Inflammatory macrophage treated with lipopolysaccharide for 4 hours (primary cell): Measurements from ENCODE around the gene CACNG4.
"Not testable (repeated sequence)": the region's sequence is repeated elsewhere in the genome, so short reads cannot be mapped to it uniquely, and the experiment has no call there.

Source experiments
- DNase-seq: peaks from one replicate; pipeline ENCODE4 v3.0.0-alpha.2; 2020

The CACNG4 gene

DNA sequence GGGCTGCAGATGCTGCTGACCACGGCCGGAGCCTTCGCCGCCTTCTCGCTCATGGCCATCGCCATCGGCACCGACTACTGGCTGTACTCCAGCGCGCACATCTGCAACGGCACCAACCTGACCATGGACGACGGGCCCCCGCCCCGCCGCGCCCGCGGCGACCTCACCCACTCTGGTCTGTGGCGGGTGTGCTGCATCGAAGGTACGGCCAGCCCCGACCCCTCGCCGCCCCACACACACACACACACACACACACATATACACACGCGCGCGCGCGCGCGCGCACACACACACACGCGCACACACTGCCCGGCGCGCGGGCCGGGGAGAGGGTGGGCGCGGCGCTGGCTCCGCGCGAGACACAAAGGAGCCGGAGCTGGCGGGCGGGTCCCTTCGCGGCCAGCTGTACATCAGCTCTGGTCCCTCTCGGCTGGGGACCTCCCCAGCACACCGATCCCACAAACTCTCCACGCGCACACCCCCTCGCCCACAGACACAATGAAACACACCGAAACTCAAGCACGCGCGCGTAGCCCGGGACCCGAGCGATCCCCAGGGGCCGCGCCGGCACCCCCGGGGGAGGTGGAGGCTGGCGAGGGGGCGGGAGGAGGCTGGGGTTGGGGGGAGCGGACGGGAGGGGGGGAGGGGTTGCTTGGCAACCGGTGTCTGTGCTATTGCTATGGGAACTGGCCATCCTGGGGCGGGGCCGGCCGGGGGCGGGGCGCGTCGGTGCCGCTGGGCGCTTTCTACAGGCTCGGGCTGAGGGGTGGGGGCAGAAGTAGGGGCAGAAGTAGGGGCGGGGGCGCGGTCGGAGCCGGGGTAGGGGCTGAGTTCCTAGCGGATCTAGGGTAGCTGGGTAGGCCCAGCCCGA, 658 bp downstream of the CACNG4 start:
- DNase-seq = no peak

DNA sequence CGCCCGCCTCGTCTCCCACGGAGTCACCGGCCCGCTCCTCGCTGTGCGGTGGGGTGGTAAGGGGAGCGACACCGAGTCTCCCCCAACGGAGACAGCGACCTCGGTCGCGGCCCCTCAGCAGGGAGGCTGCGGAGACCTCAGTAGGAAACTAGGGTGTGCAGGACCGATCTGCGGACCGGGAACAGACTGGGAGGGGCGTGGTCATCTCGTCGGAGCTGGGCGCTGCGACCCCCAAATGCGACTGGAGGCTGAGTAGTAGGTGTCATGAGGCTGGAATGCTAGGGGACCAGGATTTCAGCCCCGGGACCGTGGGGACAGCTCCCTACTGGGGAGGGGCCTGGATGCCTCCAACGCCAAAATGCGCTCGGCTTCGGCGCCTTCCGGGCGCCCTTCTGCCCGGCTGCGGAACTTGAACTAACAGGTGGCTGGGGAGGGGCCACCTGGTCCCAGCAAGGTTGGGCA, 1.3 kb downstream of the CACNG4 start:
- DNase-seq = no peak

DNA sequence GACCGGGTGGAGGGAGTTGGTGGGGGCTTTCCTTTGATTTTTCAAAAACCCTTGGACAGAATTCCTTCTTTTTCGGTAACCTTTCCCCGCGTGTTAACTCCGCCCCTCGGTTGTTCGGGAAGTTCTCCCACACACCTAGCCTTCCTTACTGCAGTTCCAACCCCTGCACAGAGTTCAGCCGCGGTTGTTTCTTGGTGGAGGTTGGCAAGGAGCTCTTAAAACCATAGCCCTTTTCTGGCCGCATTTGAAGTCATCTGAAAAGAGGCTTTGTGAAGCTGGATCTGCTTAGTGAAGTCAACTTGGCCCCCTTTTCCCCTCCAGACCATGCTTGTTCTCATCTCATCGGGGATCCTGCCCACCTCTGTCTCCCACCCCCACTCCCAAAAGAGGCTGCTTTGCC, 1.8 kb downstream of the CACNG4 start:
- DNase-seq = no peak

DNA sequence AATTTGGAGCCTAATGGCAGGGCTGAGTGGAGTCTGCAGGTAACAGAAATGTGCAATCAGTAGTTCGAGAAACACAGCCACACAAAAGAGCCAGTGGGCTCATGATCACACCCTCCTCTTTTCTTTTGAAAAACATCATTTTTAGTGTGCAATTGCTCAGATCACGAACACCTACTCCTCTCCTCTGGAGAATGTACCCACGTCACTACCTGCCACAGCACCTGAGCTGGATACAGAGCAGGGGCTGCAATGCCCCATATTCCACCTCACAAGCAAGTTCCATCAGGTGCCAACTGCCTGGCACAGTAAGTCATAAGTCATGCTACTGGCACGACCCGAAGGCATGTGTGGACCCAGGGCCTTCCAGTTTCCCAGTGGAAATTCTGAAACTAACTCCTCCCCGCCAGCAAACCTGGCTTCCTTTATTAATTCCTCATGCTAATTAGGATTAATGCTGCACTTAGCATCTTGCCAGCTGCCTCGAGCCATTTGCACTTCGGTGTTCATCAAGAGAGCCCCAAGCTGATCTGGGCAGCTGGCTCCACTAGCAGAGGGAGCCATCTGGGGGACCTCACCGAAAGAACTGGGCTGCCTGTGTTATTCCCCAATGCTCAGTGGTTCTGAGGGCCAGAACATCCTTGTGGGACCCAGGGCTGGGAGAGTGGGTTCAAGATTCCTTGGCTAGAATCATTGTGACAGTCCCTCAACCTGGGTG, 2.4 kb downstream of the CACNG4 start:
- DNase-seq = no peak

- DNase-seq = no peak
Measured at GRCh38 chr17:66967837-66968543, 3.5 kb downstream of the CACNG4 start.

DNA sequence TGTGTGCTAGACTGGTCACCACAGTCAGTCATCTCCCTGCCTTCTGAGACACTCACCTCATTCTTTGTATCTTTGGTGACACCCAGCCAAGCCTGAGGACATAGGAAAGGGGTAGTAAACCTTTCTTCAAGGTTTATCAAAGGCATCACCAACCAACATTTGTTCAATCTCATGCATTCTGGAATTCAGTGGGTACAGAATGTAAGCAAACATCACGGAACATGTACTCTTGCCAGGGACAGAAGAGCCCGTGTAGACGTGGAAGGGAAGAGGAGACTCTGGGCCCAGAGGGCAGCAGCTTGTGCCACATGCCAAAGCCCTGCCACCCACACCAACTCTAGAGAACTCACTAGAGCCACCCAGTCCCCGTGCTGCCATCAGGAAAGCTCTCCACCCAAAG, 4.4 kb downstream of the CACNG4 start:
- no peak for DNase-seq

- no peak for DNase-seq
Measured at GRCh38 chr17:66970140-66970539, 5.6 kb downstream of the CACNG4 start.

DNA sequence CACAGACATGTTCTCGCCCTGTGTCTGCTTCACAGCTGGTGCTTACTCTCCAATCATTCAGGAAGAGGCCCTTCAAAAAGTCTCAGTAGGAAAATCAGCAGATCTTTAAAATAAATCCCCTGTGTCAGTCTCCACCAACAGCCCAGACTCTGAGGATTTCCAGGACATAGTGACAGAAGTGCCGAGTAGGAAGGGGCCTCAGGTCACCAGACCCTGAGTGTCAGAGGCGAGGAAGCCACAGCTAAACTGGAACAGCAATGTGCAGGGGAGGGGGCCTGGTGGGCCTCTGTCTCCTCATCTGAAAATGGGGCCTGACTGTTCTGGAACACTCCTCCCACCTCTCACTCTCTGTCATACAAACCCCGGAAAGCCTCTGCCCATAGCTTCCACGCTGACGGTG, 6.3 kb downstream of the CACNG4 start:
- DNase-seq = no peak

DNA sequence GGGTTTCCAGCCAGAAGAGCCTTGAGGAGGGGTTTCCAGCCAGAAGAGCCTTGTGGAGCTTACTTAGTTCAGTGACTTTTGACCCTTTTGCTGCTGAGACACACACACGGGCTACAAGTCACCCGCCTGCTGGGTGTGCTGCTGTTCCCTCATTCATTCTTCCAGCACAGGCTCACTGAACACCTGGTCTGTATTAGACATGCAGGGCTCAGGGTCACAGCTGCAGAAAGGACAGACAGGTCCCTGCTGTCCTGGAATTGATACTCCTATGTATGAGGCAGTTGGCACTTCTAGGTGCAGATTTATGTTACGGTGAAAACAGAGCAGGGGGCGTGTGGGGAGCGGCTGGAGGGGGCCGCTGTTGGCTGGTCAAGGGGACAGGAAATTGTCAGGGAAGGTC, 6.8 kb downstream of the CACNG4 start:
- no peak for DNase-seq

DNA sequence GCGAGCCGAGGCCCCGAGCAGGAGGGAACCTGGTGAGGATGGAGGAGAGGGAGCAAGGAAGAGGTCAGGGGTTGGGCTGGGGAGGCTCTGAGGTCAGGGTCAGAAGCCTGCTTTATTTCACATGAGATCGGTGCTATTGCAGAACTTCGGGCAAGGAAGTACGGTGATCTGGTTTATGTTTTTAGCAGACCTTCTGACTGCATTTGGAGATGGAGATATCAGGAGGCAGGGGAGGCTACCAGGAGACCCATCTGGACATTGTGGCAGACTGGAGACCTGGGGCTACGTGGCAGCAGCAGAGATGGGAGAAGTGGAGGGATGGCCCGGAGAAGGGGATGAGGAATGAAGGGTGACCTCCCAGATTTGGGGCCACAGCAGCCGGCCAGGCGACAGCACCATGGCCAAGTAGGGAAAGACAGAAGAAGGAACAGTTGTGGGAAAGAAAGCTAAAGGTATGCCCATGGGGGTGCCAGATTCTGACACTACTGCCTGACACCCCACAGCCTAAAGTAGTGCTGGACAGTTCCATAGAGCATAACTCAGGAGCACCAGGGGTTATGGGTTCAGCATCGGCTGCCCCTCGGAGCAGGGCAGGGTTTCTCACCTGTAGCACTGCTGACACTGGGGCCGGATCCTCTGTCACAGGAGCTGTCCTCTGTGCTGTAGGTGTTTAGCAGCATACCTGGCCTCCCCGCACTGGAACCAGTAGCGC, 7.4 kb downstream of the CACNG4 start:
- DNase-seq = no peak

GRCh38 chr17:66972442-66972830, 7.9 kb downstream of the CACNG4 start:
- not testable (repeated sequence) for DNase-seq

- DNase-seq = no peak
Measured at GRCh38 chr17:66975188-66975587, 10.7 kb downstream of the CACNG4 start.

GRCh38 chr17:66975614-66976378, 11.3 kb downstream of the CACNG4 start:
- no peak for DNase-seq

DNA sequence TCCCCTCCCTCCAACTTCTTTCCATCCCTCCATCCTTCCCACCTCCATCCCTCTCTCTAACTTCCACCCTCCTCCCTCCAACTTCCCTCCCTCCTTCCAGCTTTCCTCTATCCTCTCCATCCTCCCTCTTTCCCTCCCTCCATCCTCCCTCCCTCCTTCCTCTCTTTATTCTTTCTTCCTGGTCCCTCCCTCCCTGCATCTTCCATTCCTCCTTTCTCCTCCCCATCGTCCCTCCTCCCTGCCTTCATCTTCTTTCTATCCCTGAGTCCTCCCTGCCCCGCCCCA, 11.8 kb downstream of the CACNG4 start:
- DNase-seq = no peak

DNA sequence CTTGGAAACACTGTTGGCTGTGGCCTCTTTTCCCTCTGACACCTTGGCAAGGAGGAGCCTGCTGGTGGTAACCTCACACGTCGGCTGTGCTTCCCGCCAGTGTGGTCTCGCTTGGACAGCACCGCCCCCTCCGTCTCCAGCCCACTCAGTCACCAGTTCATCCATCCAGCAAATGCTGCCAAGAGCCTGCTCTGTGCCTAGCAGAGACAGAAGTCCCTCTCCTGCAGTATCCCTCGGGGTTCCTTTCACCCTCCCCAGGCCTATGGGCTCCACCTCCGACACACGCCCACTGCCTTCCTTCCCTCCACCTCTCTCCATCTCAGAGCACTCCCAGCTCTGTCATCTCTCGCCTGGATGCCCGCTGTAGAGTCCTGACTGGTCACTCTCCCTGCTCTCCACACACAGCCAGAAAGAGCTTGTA, 12.3 kb downstream of the CACNG4 start:
- DNase-seq = no peak

- no peak for DNase-seq
Measured at GRCh38 chr17:66978514-66979061, 14.1 kb downstream of the CACNG4 start.

- DNase-seq = no peak
Measured at GRCh38 chr17:66980896-66981295, 16.4 kb downstream of the CACNG4 start.

DNA sequence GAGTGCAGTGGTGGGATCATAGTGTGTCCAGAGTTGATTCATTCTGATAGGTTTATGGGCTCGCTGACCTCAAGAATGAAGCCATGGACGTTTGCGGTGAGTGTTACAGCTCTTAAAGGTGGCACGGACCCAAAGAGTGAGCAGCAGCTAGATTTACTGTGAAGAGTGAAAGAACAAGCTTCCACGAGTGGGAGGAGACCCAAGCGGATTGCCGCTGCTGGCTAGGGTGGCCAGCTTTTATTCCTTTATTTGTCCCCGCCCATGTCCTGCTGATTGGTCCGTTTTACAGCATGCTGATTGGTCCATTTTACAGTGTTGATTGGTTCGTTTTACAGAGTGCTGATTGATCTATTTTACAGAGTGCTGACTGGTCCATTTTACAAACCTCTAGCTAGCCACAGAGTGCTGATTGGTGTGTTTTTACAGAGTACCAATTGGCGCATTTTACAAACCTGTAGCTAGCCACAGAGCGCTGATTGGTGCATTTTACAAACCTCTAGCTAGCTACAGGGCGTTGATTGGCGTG, 17.5 kb downstream of the CACNG4 start:
- DNase-seq = no peak

- DNase-seq = no peak
Measured at GRCh38 chr17:66983414-66984021, 19.0 kb downstream of the CACNG4 start.

- no peak for DNase-seq
Measured at GRCh38 chr17:66984730-66985129, 20.2 kb downstream of the CACNG4 start.
